SK-N-MC (cell line): ENCODE data around the gene ZMPSTE24.

Experiments
- DNase-seq: peaks from one replicate; pipeline ENCODE4 v3.0.0-alpha.2; 2011; ENCODE audit warnings: low read depth, low spot score
- H3K27ac ChIP-seq: fragments of 200-600 bp; sonication (generic); 2 replicates; pipeline ENCODE4 v1.5.1; 2016; ENCODE audit warnings: mixed run types
- H3K36me3 ChIP-seq: fragments of 200-600 bp; sonication (generic); 2 replicates; pipeline ENCODE4 v1.6.1; 2017; ENCODE audit warnings: antibody characterized with exemption, low read length, mixed read lengths; ENCODE audit not compliant: insufficient read depth
- H3K4me3 ChIP-seq: fragments of 200-600 bp; sonication (generic); 2 replicates; pipeline ENCODE4 v1.5.1; 2016
- H3K9ac ChIP-seq: fragments of 200-600 bp; sonication (generic); 2 replicates; pipeline ENCODE4 v1.8.0; 2017; ENCODE audit warnings: mixed run types, mixed read lengths; ENCODE audit not compliant: insufficient read length
- H3K9me3 ChIP-seq: fragments of 200-600 bp; sonication (generic); 2 replicates; pipeline ENCODE4 v1.6.1; 2017; ENCODE audit warnings: low read depth, mild to moderate bottlenecking, antibody characterized with exemption, low read length, moderate library complexity, mixed read lengths
- EZH2 ChIP-seq: fragments of 200-600 bp; sonication (generic); IDR thresholded peaks from one replicate; pipeline ENCODE4 v1.6.1; 2017; ENCODE audit warnings: antibody characterized with exemption
- FOXP2 ChIP-seq: optimal IDR thresholded peaks from 2 replicates; pipeline ENCODE3; 2011; ENCODE audit warnings: mild to moderate bottlenecking, moderate library complexity; ENCODE audit not compliant: insufficient read depth; ENCODE audit errors: extremely low read length, control extremely low read depth
- POLR2AphosphoS5 ChIP-seq: IDR thresholded peaks from 2 replicates; pipeline ENCODE4 v1.6.1; 2012; ENCODE audit warnings: mild to moderate bottlenecking, low read depth, low read length, borderline replicate concordance

ZMPSTE24 gene

DNA sequence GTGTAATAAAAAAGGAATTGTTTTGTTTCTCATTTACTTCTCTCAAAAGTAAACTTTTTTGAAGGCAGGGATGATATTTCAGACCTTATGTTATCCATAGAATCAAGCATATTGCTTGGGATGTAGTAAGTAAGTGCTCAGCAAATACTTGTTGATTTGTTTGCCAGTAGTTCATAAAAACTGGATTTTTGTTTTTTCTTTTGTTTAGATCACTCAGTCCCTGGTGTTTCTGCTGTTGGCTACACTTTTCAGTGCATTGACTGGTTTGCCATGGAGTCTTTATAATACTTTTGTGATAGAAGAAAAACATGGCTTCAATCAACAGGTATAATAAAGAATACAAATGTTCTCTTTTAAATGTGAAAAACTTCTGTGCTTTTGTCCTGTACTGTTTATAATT, 10.2 kb downstream of the ZMPSTE24 start:
- TF ChIP-seq POLR2AphosphoS5: no peak
- no peak for TF ChIP-seq EZH2
- no peak for TF ChIP-seq FOXP2
- Histone ChIP-seq H3K9ac (no peak overlapping the region), H3K4me3 (no peak overlapping the region), H3K9me3 (no peaks in the 10 kb centered on the region), H3K27ac (no peak overlapping the region), H3K36me3 (peaks cover 85% of the 10 kb centered on the region)
- no peak for DNase-seq

DNA sequence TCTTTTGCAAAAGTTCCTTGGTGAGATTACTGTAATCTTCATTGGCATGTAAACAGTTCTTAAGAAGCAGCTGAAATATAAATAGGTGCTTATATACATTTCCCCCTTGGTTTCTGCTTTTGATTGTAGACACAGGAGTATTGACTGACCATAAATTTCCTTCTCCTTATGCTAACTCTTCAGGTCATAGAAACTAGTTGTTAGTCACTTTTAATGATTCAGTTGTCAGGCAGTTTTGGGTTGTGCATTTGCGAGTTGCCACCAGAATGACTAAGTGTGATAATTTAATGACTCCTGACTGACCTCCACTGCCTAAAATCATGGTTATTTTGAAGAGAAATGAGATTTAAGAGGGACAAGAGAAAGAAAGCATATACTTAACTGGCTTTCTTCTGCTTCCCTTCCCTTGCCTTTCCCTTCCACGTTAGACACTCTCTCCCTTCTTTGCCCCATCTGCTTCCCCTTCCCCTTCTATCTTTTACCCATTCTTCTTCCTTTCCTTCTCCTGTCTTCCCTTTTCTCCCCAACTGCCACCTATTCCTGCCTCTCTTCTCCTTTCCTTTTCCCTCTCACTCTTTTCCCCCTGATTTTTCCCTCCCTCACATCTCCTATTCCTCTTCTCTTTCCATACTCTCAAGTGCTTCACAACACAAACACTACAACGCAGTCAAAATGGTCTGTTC, 12.3 kb downstream of the ZMPSTE24 start:
- DNase-seq: no peak
- H3K36me3 ChIP-seq: peaks cover 73% of the 10 kb centered on the region
- H3K4me3 ChIP-seq: no peak overlapping the region
- H3K27ac ChIP-seq: no peak overlapping the region
- TF ChIP-seq FOXP2 (no peak), EZH2 (no peak), POLR2AphosphoS5 (no peak)
- no peak overlapping the region for H3K9ac ChIP-seq
- H3K9me3 ChIP-seq: no peaks in the 10 kb centered on the region

DNA sequence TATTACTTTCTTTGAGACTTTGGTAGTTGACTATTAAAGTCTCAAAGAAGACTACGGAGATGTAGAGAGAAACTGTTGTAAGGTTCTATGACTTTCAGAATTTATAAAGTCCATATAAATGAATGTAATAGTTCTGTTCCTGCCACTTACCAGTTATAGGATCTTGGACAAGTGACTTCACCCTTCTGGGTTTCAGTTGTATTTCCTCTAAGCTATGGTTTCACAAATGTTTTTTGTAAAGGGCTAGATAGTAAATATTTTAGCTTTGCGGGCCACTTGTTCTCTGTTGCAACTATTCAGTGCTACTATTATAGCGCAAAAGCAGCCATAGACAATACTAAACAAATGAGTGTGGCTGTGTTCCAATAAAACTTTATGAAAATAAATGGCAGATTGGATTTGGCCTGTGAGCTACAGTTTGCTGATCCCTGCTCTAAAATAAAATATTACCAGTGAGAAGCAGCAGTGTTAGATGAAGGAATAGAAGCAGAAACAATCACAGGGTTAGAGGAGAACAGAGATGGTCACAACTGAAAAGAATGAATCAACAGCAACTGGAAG, 14.7 kb downstream of the ZMPSTE24 start:
- TF ChIP-seq POLR2AphosphoS5 (no peak), FOXP2 (no peak), EZH2 (no peak)
- Histone ChIP-seq H3K9me3 (no peaks in the 10 kb centered on the region), H3K36me3 (peaks cover 65% of the 10 kb centered on the region), H3K9ac (no peak overlapping the region), H3K27ac (no peak overlapping the region), H3K4me3 (no peak overlapping the region)
- no peak for DNase-seq

DNA sequence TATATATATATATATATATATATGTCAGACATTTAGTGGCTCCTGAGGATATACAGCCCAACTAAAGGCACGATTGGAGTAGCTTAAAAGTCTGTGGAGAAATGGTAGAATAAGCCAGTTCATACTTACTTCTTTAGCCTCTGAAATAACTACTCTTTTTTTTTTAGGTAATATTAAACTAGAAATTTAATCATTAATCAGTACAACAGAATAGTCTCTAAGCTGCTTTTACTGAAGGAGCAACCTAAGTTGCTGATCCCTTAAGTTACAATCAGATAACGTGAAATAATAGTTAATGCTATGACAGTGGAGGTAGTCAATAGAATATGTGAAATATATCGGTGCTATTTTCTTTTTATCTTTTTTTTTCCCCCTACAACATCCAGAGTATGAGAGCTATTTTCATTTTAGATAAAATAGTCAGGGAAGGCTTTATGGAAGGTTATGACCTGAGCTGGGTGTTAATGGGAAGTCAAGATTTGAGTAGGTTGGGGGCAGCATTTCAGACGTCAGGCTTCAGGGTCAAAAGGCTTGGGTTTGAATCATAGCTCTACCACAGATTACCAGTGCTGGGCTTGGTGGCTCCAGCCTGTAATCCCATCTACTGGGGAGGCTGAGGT, 15.6 kb downstream of the ZMPSTE24 start:
- H3K4me3 ChIP-seq: no peak overlapping the region
- no peak for DNase-seq
- H3K27ac ChIP-seq: no peak overlapping the region
- H3K9me3 ChIP-seq: no peaks in the 10 kb centered on the region
- H3K36me3 ChIP-seq: peaks cover 56% of the 10 kb centered on the region
- no peak for TF ChIP-seq EZH2
- no peak for TF ChIP-seq POLR2AphosphoS5
- TF ChIP-seq FOXP2: no peak
- no peak overlapping the region for H3K9ac ChIP-seq

DNA sequence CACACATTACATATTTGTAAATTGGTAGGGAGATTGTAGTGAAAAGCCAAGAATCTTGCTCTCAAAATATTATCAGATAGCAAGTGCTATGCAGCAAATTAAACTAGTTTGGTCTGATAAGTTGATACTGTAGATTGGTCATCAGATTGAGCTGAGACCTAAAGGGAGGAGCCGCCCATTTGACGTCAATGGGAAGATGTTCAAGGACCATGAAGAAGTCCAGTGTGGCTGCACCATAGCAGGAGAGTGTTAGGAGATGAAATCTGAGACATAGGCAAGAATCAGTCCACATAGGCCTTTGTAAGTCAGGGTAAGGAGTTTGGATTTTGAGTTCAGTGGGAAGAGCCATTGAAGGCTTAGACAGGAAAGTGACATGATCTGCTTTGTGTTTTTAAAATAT, 16.3 kb downstream of the ZMPSTE24 start:
- Histone ChIP-seq H3K36me3 (peaks cover 53% of the 10 kb centered on the region), H3K9me3 (no peaks in the 10 kb centered on the region), H3K27ac (no peak overlapping the region), H3K4me3 (no peak overlapping the region), H3K9ac (no peak overlapping the region)
- TF ChIP-seq FOXP2: no peak
- no peak for TF ChIP-seq EZH2
- no peak for TF ChIP-seq POLR2AphosphoS5
- DNase-seq: no peak

DNA sequence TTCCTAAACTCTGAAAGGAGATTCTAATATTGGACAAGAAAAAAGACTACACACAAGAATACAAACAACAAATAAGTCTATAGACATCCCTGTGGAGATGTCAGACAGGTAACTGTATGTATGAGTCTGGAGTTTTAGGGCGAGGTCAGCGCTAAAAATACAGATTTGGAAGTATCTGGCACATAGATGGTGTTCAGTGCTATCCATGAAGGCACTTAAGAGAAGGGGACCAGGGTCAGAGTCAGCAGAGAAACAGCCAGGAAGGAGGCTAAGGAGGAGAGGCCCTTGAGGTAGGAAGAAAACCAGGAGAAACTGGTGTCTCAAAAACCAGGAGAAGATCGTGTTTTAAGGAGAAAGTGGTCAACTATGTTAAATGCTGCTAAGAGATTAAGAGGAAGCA, 18.1 kb downstream of the ZMPSTE24 start:
- no peak overlapping the region for H3K9ac ChIP-seq
- no peak overlapping the region for H3K4me3 ChIP-seq
- H3K36me3 ChIP-seq: peaks cover 41% of the 10 kb centered on the region
- 0 out of 2 replicates have a peak overlapping the region, but pooled peaks have one; percentile 52 for H3K27ac ChIP-seq
- no peak for DNase-seq
- no peaks in the 10 kb centered on the region for H3K9me3 ChIP-seq
- TF ChIP-seq FOXP2 (no peak), EZH2 (no peak), POLR2AphosphoS5 (no peak)

DNA sequence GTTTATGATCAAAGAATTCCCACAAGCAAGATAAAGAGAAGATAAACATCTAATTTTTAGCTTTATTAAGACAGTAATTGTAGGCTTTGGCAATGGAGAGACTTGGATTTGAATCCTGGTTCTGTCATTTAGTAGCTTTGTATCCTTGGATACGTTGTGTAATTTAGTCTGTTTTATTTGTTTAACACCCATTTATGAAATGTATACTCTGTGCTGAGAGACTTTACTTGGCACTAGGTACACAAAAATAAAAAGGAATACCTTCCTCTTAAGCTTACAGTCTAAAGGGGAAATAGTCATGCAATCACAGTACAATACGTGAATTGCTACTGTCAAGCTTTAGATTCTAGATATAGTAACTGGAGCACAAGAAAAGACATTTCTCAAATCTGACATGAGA, 23.8 kb downstream of the ZMPSTE24 start:
- H3K4me3 ChIP-seq: no peak overlapping the region
- H3K27ac ChIP-seq: no peak overlapping the region
- no peaks in the 10 kb centered on the region for H3K9me3 ChIP-seq
- TF ChIP-seq POLR2AphosphoS5: no peak
- TF ChIP-seq FOXP2: no peak
- TF ChIP-seq EZH2: no peak
- DNase-seq: no peak
- H3K9ac ChIP-seq: no peak overlapping the region
- peaks cover 26% of the 10 kb centered on the region for H3K36me3 ChIP-seq

DNA sequence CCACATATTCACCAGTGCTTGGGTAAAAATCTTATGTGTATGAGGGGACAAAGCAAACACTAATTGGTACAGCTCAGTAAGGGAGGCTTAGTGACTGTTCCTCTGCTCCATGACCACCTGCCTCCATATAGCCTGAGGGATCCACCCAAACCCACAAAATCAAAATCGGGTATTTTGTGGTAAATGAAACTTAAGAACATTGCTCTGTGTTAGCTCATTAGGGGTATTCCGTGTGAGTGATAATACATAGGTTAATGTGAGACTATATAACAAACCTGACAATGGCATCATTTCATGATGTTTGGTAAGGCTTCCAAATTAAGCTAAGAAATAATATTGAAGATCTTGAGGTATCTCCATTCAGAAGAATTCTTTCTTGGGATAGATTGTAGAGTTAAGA, 33.3 kb downstream of the ZMPSTE24 start:
- no peak for TF ChIP-seq POLR2AphosphoS5
- no peak for TF ChIP-seq FOXP2
- no peak for TF ChIP-seq EZH2
- H3K36me3 ChIP-seq: peaks cover 45% of the 10 kb centered on the region
- no peak for DNase-seq

More for the DNA sequence above, 33.3 kb downstream of the ZMPSTE24 start:
- Histone ChIP-seq H3K9me3 (no peaks in the 10 kb centered on the region), H3K4me3 (no peak overlapping the region), H3K9ac (no peak overlapping the region), H3K27ac (no peak overlapping the region)
